Measurements from ENCODE around the gene SLC17A9. TPM values are rescaled to one million over a fixed set of nuclear protein-coding genes. Genes with fewer than 3 reads are reported as not detected.

SLC17A9 gene
- total and polyA plus RNA-seq, 2 of the 8 experiments (the other 6 are each of a cell fraction or from before 2014, with no cell fraction given), result 23.5 to 35.2 TPM

GRCh38 chr20:62950741-62951140, 1.8 kb upstream of the SLC17A9 start (continued):
- no peak for TF ChIP-seq CHD7 (IDR thresholded peaks at IDR 0.05; ENCODE audit: insufficient replicate concordance, low read length)
- TF ChIP-seq CHD2 (IDR thresholded peaks at IDR 0.05; ENCODE audit: low read length), result no peak
- TF ChIP-seq SP1 (IDR thresholded peaks at IDR 0.05; ENCODE audit: low read depth, low read length), result no peak
- no peak for TF ChIP-seq TAF1 (IDR thresholded peaks at IDR 0.05; ENCODE audit: low read depth, low read length)
- TF ChIP-seq CHD1 (IDR thresholded peaks at IDR 0.05; ENCODE audit: low read depth, low read length), result no peak

All from H1 (cell line).